Measurements from ENCODE around the gene TMEM183A. TPM values are rescaled to one million over a fixed set of nuclear protein-coding genes. Genes with fewer than 3 reads are reported as not detected.

Gene TMEM183A
- total RNA-seq, 4 donors from 2014 or later = 39.4 to 77.4 (median 66.5) TPM

GRCh38 chr1:202967684-202968281 is 39.4 kb upstream of the TMEM183A start:
- peak overlapping the region; percentile 93 to 99 (median 96) for H3K4me3 ChIP-seq
- H3K9me3 ChIP-seq = no peaks in the 10 kb centered on the region
- H3K27me3 ChIP-seq = no peaks in the 10 kb centered on the region
- no peak for DNase-seq
- intact Hi-C loops (cut with DNase I) = no loop called here
- WGBS, 2 donors = 10 to 35% methylated on average over 6 to 20 of the region's 21 CpGs
- H3K4me1 ChIP-seq = peaks cover 20 to 50% (median 21%) of the 10 kb centered on the region in 3 donors
- H3K36me3 ChIP-seq = peaks cover 0 to 19% (median 5%) of the 10 kb centered on the region in 3 donors
- peak overlapping the region; percentile 97 to 98 (median 98) for H3K27ac ChIP-seq
- peak in 1 of 4 donors; percentile 4 for TF ChIP-seq POLR2A (IDR thresholded peaks at IDR 0.05)
- TF ChIP-seq, protein P1, sequence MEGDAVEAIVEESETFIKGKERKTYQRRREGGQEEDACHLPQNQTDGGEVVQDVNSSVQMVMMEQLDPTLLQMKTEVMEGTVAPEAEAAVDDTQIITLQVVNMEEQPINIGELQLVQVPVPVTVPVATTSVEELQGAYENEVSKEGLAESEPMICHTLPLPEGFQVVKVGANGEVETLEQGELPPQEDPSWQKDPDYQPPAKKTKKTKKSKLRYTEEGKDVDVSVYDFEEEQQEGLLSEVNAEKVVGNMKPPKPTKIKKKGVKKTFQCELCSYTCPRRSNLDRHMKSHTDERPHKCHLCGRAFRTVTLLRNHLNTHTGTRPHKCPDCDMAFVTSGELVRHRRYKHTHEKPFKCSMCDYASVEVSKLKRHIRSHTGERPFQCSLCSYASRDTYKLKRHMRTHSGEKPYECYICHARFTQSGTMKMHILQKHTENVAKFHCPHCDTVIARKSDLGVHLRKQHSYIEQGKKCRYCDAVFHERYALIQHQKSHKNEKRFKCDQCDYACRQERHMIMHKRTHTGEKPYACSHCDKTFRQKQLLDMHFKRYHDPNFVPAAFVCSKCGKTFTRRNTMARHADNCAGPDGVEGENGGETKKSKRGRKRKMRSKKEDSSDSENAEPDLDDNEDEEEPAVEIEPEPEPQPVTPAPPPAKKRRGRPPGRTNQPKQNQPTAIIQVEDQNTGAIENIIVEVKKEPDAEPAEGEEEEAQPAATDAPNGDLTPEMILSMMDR (IDR thresholded peaks at IDR 0.05) = peak in 1 of 6 experiments; percentile 11

- intact Hi-C loops (cut with DNase I) = no loop called here
- TF ChIP-seq, protein P1 (IDR thresholded peaks at IDR 0.05) = no peak
- no peak for TF ChIP-seq POLR2A (IDR thresholded peaks at IDR 0.05)
- peaks cover 0 to 13% (median 0%) of the 10 kb centered on the region in 3 donors for H3K36me3 ChIP-seq
- H3K27me3 ChIP-seq = no peaks in the 10 kb centered on the region
- 58 to 78% methylated on average over 3 of the region's 3 CpGs for WGBS, 2 donors
- H3K4me3 ChIP-seq = peak overlapping the region in 1 of 4 donors; percentile 93
- peaks cover 20 to 50% (median 21%) of the 10 kb centered on the region in 3 donors for H3K4me1 ChIP-seq
- no peak for DNase-seq
- H3K27ac ChIP-seq = peak overlapping the region; percentile 97 to 98 (median 98)
- no peaks in the 10 kb centered on the region for H3K9me3 ChIP-seq
Measured at GRCh38 chr1:202968351-202968750, 38.8 kb upstream of the TMEM183A start.

GRCh38 chr1:202968895-202969295 is 38.3 kb upstream of the TMEM183A start:
- H3K9me3 ChIP-seq = no peaks in the 10 kb centered on the region
- intact Hi-C loops (cut with DNase I) = no loop called here
- no peak for DNase-seq
- H3K36me3 ChIP-seq = peaks cover 0 to 8% (median 0%) of the 10 kb centered on the region in 3 donors
- no peak overlapping the region for H3K4me3 ChIP-seq
- 0 to 24% methylated on average over 1 to 5 of the region's 5 CpGs for WGBS, 2 donors
- TF ChIP-seq POLR2A (IDR thresholded peaks at IDR 0.05) = no peak
- TF ChIP-seq, protein P1 (IDR thresholded peaks at IDR 0.05) = peak; percentile 45 to 79 (median 62)
- H3K27ac ChIP-seq = peak overlapping the region in 3 of 4 donors; percentile 97 to 98 (median 98)
- H3K4me1 ChIP-seq = peaks cover 20 to 50% (median 21%) of the 10 kb centered on the region in 3 donors
- no peaks in the 10 kb centered on the region for H3K27me3 ChIP-seq

GRCh38 chr1:202972046-202972445 is 35.1 kb upstream of the TMEM183A start:
- no peak for TF ChIP-seq POLR2A (IDR thresholded peaks at IDR 0.05)
- TF ChIP-seq, protein P1 (IDR thresholded peaks at IDR 0.05) = no peak
- 69 to 72% methylated on average over 4 of the region's 4 CpGs for WGBS, 2 donors

GRCh38 chr1:202974856-202975255 is 32.3 kb upstream of the TMEM183A start:
- Histone ChIP-seq H3K4me1 (peaks cover 0 to 3% (median 0%) of the 10 kb centered on the region in 3 donors), H3K27ac (no peak overlapping the region), H3K4me3 (no peak overlapping the region), H3K9me3 (no peaks in the 10 kb centered on the region), H3K27me3 (peaks cover 0 to 39% (median 0%) of the 10 kb centered on the region in 4 donors), H3K36me3 (no peaks in the 10 kb centered on the region)
- TF ChIP-seq POLR2A (IDR thresholded peaks at IDR 0.05) = no peak
- TF ChIP-seq, protein P1 (IDR thresholded peaks at IDR 0.05) = no peak
- no peak for DNase-seq
- intact Hi-C loops (cut with DNase I) = no loop called here
- 81 to 89% methylated on average over 3 of the region's 3 CpGs for WGBS, 2 donors

More at GRCh38 chr1:202972046-202972445, 35.1 kb upstream of the TMEM183A start:
- Histone ChIP-seq H3K27me3 (peaks cover 0 to 16% (median 0%) of the 10 kb centered on the region in 4 donors), H3K27ac (no peak overlapping the region), H3K9me3 (no peaks in the 10 kb centered on the region), H3K4me3 (no peak overlapping the region), H3K4me1 (peaks cover 8 to 23% (median 8%) of the 10 kb centered on the region in 3 donors), H3K36me3 (no peaks in the 10 kb centered on the region)
- no peak for DNase-seq
- intact Hi-C loops (cut with DNase I) = no loop called here
